ENCODE measurements around the gene OCA2.
A peak's percentile ranks its signal among the peaks of the same experiment; 100 is the strongest.

The OCA2 gene

DNA sequence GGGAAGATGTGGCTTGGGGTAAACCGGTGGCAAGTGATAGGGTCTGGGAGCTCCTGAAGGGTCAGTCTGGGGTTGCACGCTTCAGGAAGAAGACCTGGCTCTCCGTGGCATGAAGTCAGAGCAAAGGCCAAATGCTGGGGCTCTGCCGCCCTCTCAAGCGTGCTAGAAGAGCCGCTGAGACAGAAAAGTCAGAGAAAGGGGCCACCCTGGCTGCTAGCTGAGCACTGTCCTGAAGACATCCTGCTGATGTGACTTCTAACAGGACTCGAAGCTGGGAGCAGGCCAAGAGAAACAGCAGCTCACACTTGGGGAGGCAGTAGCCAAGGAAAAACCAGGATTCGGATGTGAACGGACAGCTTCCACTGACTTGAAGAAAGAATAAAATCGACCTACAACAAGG lies 270.4 kb downstream of the OCA2 start:
- Histone ChIP-seq H3K36me3 (ENCODE audit: control insufficient read depth, insufficient read depth, low read length) (no peaks in the 10 kb centered on the region), H3K4me1 (ENCODE audit: control insufficient read depth, insufficient read depth, low read length, poor library complexity, severe bottlenecking) (peaks cover 18% of the 10 kb centered on the region), H3K9me3 (ENCODE audit: control insufficient read depth, low read length) (no peaks in the 10 kb centered on the region), H3K27ac (ENCODE audit: low read depth, low read length, severe bottlenecking) (no peak overlapping the region), H3K4me3 (ENCODE audit: extremely low read depth, insufficient read depth, low read length, poor library complexity, severe bottlenecking) (no peak overlapping the region)
- 93 to 97% methylated on average over 9 to 10 of the region's 10 CpGs for WGBS, 2 experiments (ENCODE audit: insufficient coverage in 2 of 2)

DNA sequence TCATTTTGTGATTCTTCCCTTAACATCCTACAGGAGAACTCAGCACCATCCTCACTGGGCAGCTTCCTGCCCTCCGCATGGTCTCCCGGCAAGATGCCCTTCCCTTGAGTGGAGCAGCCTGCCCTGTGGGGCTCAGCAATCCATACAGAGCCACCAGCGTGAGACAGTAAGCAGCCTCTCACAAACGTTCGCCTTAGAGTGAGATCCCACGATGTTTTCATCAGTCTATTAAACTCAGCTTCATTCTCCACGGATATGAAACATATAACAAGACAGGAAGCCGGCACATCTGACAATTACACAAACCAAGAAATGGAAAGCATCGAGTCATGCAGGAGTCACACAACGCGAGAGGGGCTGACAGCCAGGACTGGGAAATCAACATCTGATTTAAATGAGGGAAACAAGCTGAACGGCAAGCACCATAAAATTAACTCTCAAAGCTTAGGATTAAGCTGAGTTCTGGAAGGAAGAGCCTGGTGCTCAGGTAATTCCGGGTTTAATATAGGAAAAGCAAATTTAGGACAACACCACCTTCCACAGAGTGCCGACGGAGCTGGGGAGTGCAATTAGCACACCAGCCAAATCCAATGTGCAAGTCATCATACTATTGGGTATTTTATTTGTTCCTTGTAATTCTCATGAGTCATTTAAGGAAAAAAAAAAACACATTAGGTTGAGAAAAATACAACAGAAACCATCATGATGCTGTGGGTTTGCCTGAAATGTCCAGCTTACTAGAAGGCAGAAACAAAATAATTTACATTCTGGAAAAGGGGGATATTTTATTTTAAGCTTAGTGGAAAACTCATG lies 272.0 kb downstream of the OCA2 start:
- Histone ChIP-seq H3K4me1 (ENCODE audit: control insufficient read depth, insufficient read depth, low read length, poor library complexity, severe bottlenecking) (peaks cover 14% of the 10 kb centered on the region), H3K9me3 (ENCODE audit: control insufficient read depth, low read length) (no peaks in the 10 kb centered on the region), H3K4me3 (ENCODE audit: extremely low read depth, insufficient read depth, low read length, poor library complexity, severe bottlenecking) (no peak overlapping the region), H3K36me3 (ENCODE audit: control insufficient read depth, insufficient read depth, low read length) (no peaks in the 10 kb centered on the region), H3K27ac (ENCODE audit: low read depth, low read length, severe bottlenecking) (peak overlapping the region; percentile 0)
- WGBS, 2 experiments (ENCODE audit: insufficient coverage in 2 of 2), result 83 to 94% methylated on average over 8 to 10 of the region's 15 CpGs

DNA sequence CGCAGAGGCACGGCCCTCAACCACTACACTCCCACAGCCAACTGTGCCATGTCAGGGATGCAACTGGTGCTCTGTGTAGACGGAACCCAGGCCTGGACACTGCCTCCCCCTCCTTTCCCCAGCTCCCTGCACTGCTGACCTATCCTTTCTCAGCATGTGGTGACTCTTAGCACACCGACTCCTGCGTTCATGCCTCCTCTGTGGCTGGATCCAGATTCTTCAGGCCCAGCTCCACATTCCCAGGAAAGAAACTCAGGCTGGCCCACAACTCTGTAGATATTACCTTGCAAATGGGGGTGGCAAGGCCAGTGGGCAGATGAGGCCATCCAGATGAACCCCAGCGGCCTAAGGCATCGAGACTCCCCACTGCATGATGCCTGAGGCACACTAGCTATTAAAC lies 272.7 kb downstream of the OCA2 start:
- H3K9me3 ChIP-seq (ENCODE audit: control insufficient read depth, low read length), result no peaks in the 10 kb centered on the region
- no peak overlapping the region for H3K27ac ChIP-seq (ENCODE audit: low read depth, low read length, severe bottlenecking)
- H3K4me3 ChIP-seq (ENCODE audit: extremely low read depth, insufficient read depth, low read length, poor library complexity, severe bottlenecking), result no peak overlapping the region
- no peaks in the 10 kb centered on the region for H3K36me3 ChIP-seq (ENCODE audit: control insufficient read depth, insufficient read depth, low read length)
- WGBS, 2 experiments (ENCODE audit: insufficient coverage in 2 of 2), result 66 to 71% methylated on average over 4 to 7 of the region's 7 CpGs
- H3K4me1 ChIP-seq (ENCODE audit: control insufficient read depth, insufficient read depth, low read length, poor library complexity, severe bottlenecking), result peaks cover 9% of the 10 kb centered on the region

DNA sequence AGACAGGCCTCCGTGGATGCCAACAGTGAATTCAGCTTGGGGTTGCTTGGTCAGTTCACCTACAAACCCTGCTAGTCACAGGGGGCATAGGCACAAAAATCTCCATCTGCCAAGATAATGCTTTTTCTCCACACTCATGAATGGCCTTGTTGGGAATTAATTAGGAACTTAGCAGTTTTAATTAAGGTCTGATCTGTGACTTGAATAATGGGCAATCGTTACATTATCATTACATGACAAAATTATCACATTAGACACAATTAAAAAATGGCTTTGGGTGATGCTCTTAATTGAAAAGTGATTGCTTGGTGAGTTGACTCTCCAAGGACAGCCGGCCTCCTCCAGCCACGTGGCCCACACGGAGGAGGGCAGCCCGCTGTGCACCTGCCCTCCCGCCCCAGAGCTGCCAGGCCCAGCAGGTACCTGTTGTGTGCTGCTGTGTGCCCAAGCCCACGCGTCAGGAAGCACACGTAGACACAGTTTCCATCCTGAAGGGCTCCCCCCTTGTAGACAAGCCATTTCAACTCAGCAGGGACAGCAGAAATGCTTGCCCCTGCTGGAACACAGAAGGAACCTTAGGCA lies 274.2 kb downstream of the OCA2 start:
- no peak overlapping the region for H3K27ac ChIP-seq (ENCODE audit: low read depth, low read length, severe bottlenecking)
- 83 to 91% methylated on average over 4 to 8 of the region's 10 CpGs for WGBS, 2 experiments (ENCODE audit: insufficient coverage in 2 of 2)
- H3K36me3 ChIP-seq (ENCODE audit: control insufficient read depth, insufficient read depth, low read length), result no peaks in the 10 kb centered on the region
- no peaks in the 10 kb centered on the region for H3K9me3 ChIP-seq (ENCODE audit: control insufficient read depth, low read length)
- no peak overlapping the region for H3K4me3 ChIP-seq (ENCODE audit: extremely low read depth, insufficient read depth, low read length, poor library complexity, severe bottlenecking)
- peaks cover 10% of the 10 kb centered on the region for H3K4me1 ChIP-seq (ENCODE audit: control insufficient read depth, insufficient read depth, low read length, poor library complexity, severe bottlenecking)

DNA sequence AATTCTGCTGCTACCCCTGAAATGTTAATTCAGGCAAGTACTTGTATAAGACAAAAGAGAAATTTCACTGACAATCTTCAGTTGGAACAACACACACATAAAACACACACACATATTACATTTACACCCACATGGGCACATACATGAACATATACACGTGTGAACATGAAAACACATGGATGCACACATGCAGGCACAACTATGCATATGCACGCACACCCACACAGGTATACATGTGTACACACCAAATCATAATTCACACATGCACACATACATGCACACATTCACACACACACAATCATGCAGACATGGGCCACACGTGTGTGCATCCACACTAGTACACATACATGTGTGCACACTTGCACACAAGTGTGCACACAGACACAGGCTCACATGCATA lies 277.8 kb downstream of the OCA2 start:
- H3K9me3 ChIP-seq (ENCODE audit: control insufficient read depth, low read length), result peaks cover 14% of the 10 kb centered on the region
- WGBS, 2 experiments (ENCODE audit: insufficient coverage in 2 of 2), result 76 to 81% methylated on average over 3 of the region's 3 CpGs
- H3K4me3 ChIP-seq (ENCODE audit: extremely low read depth, insufficient read depth, low read length, poor library complexity, severe bottlenecking), result no peak overlapping the region
- no peak overlapping the region for H3K27ac ChIP-seq (ENCODE audit: low read depth, low read length, severe bottlenecking)
- H3K4me1 ChIP-seq (ENCODE audit: control insufficient read depth, insufficient read depth, low read length, poor library complexity, severe bottlenecking), result peaks cover 6% of the 10 kb centered on the region
- H3K36me3 ChIP-seq (ENCODE audit: control insufficient read depth, insufficient read depth, low read length), result no peaks in the 10 kb centered on the region

DNA sequence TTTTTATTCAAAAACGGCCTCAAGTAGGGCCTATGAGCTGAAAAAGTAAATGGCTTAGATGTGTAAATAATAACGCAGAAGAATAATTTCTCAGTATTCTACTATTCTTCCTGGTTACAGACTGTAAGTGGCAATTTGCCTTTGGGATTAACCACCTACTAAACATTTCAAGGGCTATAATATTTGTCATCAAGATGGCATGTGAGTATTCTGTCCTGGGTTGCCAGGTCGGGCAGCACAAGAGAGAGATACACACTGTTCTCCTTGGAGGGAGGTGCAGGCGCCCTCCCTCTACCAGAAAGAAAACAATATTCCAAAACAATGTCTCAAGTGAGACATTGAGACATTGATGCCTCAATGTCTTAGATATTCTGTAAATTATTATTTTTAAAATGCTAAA lies 278.4 kb downstream of the OCA2 start:
- peaks cover 14% of the 10 kb centered on the region for H3K9me3 ChIP-seq (ENCODE audit: control insufficient read depth, low read length)
- peaks cover 6% of the 10 kb centered on the region for H3K4me1 ChIP-seq (ENCODE audit: control insufficient read depth, insufficient read depth, low read length, poor library complexity, severe bottlenecking)
- no peak overlapping the region for H3K27ac ChIP-seq (ENCODE audit: low read depth, low read length, severe bottlenecking)
- 100% methylated on average over 1 of the region's 4 CpGs for WGBS, 2 experiments (ENCODE audit: insufficient coverage in 2 of 2)
- H3K36me3 ChIP-seq (ENCODE audit: control insufficient read depth, insufficient read depth, low read length), result no peaks in the 10 kb centered on the region
- H3K4me3 ChIP-seq (ENCODE audit: extremely low read depth, insufficient read depth, low read length, poor library complexity, severe bottlenecking), result no peak overlapping the region

DNA sequence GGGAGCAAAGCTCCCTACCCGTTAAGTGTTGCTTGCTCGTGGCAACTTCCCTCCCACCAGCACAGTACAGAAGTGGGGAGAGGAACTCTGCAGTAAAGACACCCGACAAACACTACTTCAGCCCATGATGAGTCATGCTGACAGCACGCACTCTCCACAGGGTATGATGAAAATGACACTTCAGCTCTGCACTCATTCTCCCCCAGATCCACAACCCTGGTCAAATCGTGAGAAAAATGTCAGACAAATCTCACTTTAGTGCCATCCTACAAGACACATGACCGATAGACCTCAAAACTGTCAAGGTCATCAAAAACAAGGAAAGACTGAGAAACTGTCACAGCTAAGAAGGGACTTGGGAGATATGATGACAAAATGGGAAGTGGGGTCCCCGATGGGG lies 278.9 kb downstream of the OCA2 start:
- peaks cover 14% of the 10 kb centered on the region for H3K9me3 ChIP-seq (ENCODE audit: control insufficient read depth, low read length)
- no peak overlapping the region for H3K27ac ChIP-seq (ENCODE audit: low read depth, low read length, severe bottlenecking)
- H3K4me1 ChIP-seq (ENCODE audit: control insufficient read depth, insufficient read depth, low read length, poor library complexity, severe bottlenecking), result peaks cover 6% of the 10 kb centered on the region
- H3K4me3 ChIP-seq (ENCODE audit: extremely low read depth, insufficient read depth, low read length, poor library complexity, severe bottlenecking), result no peak overlapping the region
- 68 to 69% methylated on average over 2 to 4 of the region's 7 CpGs for WGBS, 2 experiments (ENCODE audit: insufficient coverage in 2 of 2)
- no peaks in the 10 kb centered on the region for H3K36me3 ChIP-seq (ENCODE audit: control insufficient read depth, insufficient read depth, low read length)

DNA sequence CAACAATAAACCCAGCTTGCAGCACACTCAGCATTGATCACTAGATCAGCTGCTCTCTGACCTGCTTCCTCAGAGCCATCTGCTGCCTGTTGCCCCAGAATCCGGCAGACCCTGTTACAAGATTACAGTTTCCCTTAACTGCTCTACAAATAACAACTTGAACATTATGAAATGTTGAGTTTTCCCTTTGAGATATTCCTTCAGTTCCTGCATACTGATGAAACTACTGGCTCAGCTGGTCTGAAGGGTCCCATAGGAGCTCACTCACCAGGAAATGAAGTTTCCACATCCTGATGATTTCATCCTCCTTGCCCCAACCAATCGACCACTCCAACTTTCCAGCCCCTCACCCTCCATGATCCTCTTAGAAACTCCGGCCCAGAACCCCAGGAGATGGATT lies 281.9 kb downstream of the OCA2 start:
- no peak overlapping the region for H3K4me3 ChIP-seq (ENCODE audit: extremely low read depth, insufficient read depth, low read length, poor library complexity, severe bottlenecking)
- peaks cover 14% of the 10 kb centered on the region for H3K9me3 ChIP-seq (ENCODE audit: control insufficient read depth, low read length)
- H3K36me3 ChIP-seq (ENCODE audit: control insufficient read depth, insufficient read depth, low read length), result no peaks in the 10 kb centered on the region
- H3K4me1 ChIP-seq (ENCODE audit: control insufficient read depth, insufficient read depth, low read length, poor library complexity, severe bottlenecking), result peaks cover 6% of the 10 kb centered on the region
- no peak overlapping the region for H3K27ac ChIP-seq (ENCODE audit: low read depth, low read length, severe bottlenecking)
- 80 to 85% methylated on average over 1 to 2 of the region's 3 CpGs for WGBS, 2 experiments (ENCODE audit: insufficient coverage in 2 of 2)

DNA sequence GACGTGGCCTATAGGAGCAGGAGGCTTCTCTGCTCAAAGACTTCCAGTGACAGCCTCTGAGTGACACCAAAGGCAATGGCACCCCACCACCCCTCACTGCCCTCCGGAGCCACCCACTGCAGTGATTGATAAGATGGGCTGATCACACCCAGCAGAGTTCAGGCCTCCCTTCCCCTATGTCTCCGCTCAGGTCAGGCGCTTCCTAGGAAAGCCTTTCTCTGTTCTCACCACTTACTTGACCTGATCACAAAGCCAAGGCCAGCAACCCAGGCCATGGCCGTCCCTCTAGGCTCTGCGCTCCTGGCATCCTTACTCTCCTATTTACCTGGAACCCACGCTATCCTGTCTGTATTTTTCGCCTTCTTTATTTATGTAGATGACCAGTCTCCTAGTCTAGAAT lies 282.3 kb downstream of the OCA2 start:
- Histone ChIP-seq H3K36me3 (ENCODE audit: control insufficient read depth, insufficient read depth, low read length) (no peaks in the 10 kb centered on the region), H3K4me3 (ENCODE audit: extremely low read depth, insufficient read depth, low read length, poor library complexity, severe bottlenecking) (no peak overlapping the region), H3K4me1 (ENCODE audit: control insufficient read depth, insufficient read depth, low read length, poor library complexity, severe bottlenecking) (peaks cover 6% of the 10 kb centered on the region), H3K27ac (ENCODE audit: low read depth, low read length, severe bottlenecking) (no peak overlapping the region), H3K9me3 (ENCODE audit: control insufficient read depth, low read length) (peaks cover 14% of the 10 kb centered on the region)
- WGBS, 2 experiments (ENCODE audit: insufficient coverage in 2 of 2), result 90 to 92% methylated on average over 6 to 7 of the region's 8 CpGs

DNA sequence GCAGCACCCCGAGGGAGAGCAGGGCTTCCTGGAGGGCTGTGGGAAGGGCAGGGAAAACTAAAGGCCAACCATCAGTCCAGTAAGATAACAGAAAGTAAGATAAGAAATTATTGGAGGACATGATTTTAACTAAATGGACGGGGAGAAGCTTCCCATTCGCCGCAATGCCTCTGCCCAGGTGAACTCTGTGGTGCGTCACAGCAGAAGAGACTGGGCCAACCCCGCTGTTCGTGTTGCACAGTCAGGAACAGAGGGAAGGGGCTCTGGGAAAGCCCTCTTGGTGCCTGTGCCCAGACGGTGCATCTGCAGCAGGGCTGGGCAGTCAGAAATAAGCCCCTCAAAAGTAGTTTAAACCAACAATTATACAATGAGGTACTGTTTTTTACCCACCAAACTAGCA lies 284.1 kb downstream of the OCA2 start:
- Histone ChIP-seq H3K9me3 (ENCODE audit: control insufficient read depth, low read length) (peaks cover 14% of the 10 kb centered on the region), H3K4me1 (ENCODE audit: control insufficient read depth, insufficient read depth, low read length, poor library complexity, severe bottlenecking) (peaks cover 3% of the 10 kb centered on the region), H3K36me3 (ENCODE audit: control insufficient read depth, insufficient read depth, low read length) (no peaks in the 10 kb centered on the region), H3K4me3 (ENCODE audit: extremely low read depth, insufficient read depth, low read length, poor library complexity, severe bottlenecking) (no peak overlapping the region), H3K27ac (ENCODE audit: low read depth, low read length, severe bottlenecking) (no peak overlapping the region)
- 79 to 88% methylated on average over 7 to 8 of the region's 8 CpGs for WGBS, 2 experiments (ENCODE audit: insufficient coverage in 2 of 2)

DNA sequence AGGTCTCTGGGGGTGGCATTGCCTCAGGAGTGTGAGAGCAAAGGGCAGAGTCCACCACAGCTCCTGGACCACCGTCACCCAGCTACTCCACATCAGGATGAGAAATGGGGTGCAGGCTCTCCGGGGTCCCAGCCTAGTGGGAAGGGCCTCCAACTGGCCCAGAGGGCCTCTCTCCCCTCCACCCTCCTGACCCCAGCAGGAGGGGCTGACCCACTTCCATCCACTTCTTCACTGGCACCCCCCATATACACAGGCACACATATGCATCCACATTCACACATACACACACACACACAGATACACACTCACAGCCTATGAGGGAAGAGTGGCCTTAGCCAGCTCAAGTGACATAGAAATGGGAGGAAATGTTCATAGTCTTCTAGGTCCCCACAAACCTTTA lies 286.0 kb downstream of the OCA2 start:
- H3K9me3 ChIP-seq (ENCODE audit: control insufficient read depth, low read length), result peaks cover 14% of the 10 kb centered on the region
- no peaks in the 10 kb centered on the region for H3K36me3 ChIP-seq (ENCODE audit: control insufficient read depth, insufficient read depth, low read length)
- H3K4me3 ChIP-seq (ENCODE audit: extremely low read depth, insufficient read depth, low read length, poor library complexity, severe bottlenecking), result no peak overlapping the region
- H3K27ac ChIP-seq (ENCODE audit: low read depth, low read length, severe bottlenecking), result no peak overlapping the region
- 100% methylated on average over 1 of the region's 2 CpGs; no CpG with 5 or more reads in 1 of the 2 experiments for WGBS, 2 experiments (ENCODE audit: insufficient coverage in 2 of 2)
- H3K4me1 ChIP-seq (ENCODE audit: control insufficient read depth, insufficient read depth, low read length, poor library complexity, severe bottlenecking), result no peaks in the 10 kb centered on the region

Data from mesodermal cell (in vitro differentiated cells).